ENCODE results near the gene TPCN2. TPM values are rescaled to one million over a fixed set of nuclear protein-coding genes. Genes with fewer than 3 reads are reported as not detected.
"Not testable (repeated sequence)": the region's sequence is repeated elsewhere in the genome, so short reads cannot be mapped to it uniquely, and the experiment has no call there.

Gene TPCN2
- total RNA-seq: 9.1 TPM
- long read RNA-seq, partial matches to known transcripts: 1 of 8 reads
- long read RNA-seq, other reads (novel, unspliced or antisense): 4 of 8 reads

GRCh38 chr11:69048694-69049489 lies at the start of gene TPCN2:
TSS of gene TPCN2 (plus strand) at chr11:69048932. CDS start at chr11:69048998, 66 bp downstream.
- DNase-seq (ENCODE audit: missing footprints) (peak; percentile 95), ATAC-seq (peak; percentile 93)
- intact Hi-C loops (cut with DNase I): no loop called here

- DNase-seq (ENCODE audit: missing footprints) (no peak), ATAC-seq (no peak)
- intact Hi-C loops (cut with DNase I): no loop called here
These were observed 49.5 kb upstream of the TPCN2 start for GRCh38 chr11:68999093-68999747.

- intact Hi-C loops (cut with DNase I); DNase-seq (ENCODE audit: missing footprints); ATAC-seq: not testable (repeated sequence)
These were observed 48.9 kb upstream of the TPCN2 start for GRCh38 chr11:68999748-69000355.

- intact Hi-C loops (cut with DNase I): no loop called here
- ATAC-seq (no peak), DNase-seq (ENCODE audit: missing footprints) (no peak)
These were observed 48.3 kb upstream of the TPCN2 start for GRCh38 chr11:69000391-69000790.

GRCh38 chr11:69000831-69001242 lies 47.9 kb upstream of the TPCN2 start:
- ATAC-seq: peak; percentile 27
- DNase-seq (ENCODE audit: missing footprints): no peak
- intact Hi-C loops (cut with DNase I): no loop called here

- DNase-seq (ENCODE audit: missing footprints): no peak
- no peak for ATAC-seq
- intact Hi-C loops (cut with DNase I): no loop called here
These were observed 47.3 kb upstream of the TPCN2 start for GRCh38 chr11:69001243-69002081.

- intact Hi-C loops (cut with DNase I): no loop called here
- DNase-seq (ENCODE audit: missing footprints): no peak
- ATAC-seq: no peak
These were observed 46.6 kb upstream of the TPCN2 start for GRCh38 chr11:69002110-69002569.

- intact Hi-C loops (cut with DNase I): no loop called here
- no peak for ATAC-seq
- no peak for DNase-seq (ENCODE audit: missing footprints)
These were observed 46.0 kb upstream of the TPCN2 start for GRCh38 chr11:69002570-69003231.

- DNase-seq (ENCODE audit: missing footprints): no peak
- intact Hi-C loops (cut with DNase I): no loop called here
- ATAC-seq: no peak
These were observed 45.3 kb upstream of the TPCN2 start for GRCh38 chr11:69003301-69003865.

- intact Hi-C loops (cut with DNase I): no loop called here
- DNase-seq (ENCODE audit: missing footprints): no peak
These were observed 44.8 kb upstream of the TPCN2 start for GRCh38 chr11:69003866-69004367.

GRCh38 chr11:69004411-69005182 lies 44.1 kb upstream of the TPCN2 start:
- intact Hi-C loops (cut with DNase I): no loop called here
- DNase-seq (ENCODE audit: missing footprints) (no peak), ATAC-seq (no peak)

More at GRCh38 chr11:69003866-69004367, 44.8 kb upstream of the TPCN2 start:
- no peak for ATAC-seq

GRCh38 chr11:69005183-69005630 lies 43.5 kb upstream of the TPCN2 start:
- DNase-seq (ENCODE audit: missing footprints): no peak

GRCh38 chr11:69005631-69006368 lies 42.9 kb upstream of the TPCN2 start:
- DNase-seq (ENCODE audit: missing footprints) (no peak), ATAC-seq (no peak)
- intact Hi-C loops (cut with DNase I): no loop called here

More at GRCh38 chr11:69005183-69005630, 43.5 kb upstream of the TPCN2 start:
- intact Hi-C loops (cut with DNase I): no loop called here
- ATAC-seq: no peak

GRCh38 chr11:69006816-69007215 lies 41.9 kb upstream of the TPCN2 start:
- intact Hi-C loops (cut with DNase I): no loop called here
- no peak for DNase-seq (ENCODE audit: missing footprints)

GRCh38 chr11:69007975-69008381 lies 40.8 kb upstream of the TPCN2 start:
- ATAC-seq (no peak), DNase-seq (ENCODE audit: missing footprints) (no peak)
- intact Hi-C loops (cut with DNase I): no loop called here

More at GRCh38 chr11:69006816-69007215, 41.9 kb upstream of the TPCN2 start:
- ATAC-seq: no peak
